HG02623 (cell line): ENCODE data around the gene C18orf63.

Experiments used
- ATAC-seq: cut with Tn5 transposase; IDR thresholded peaks from one replicate; pipeline ENCODE4 v1.9.1; 2021; ENCODE audit warnings: moderate library complexity; ENCODE audit not compliant: unreplicated experiment

The C18orf63 gene

GRCh38 chr18:74375999-74376398 lies 60.4 kb downstream of the C18orf63 start:
- no peak for ATAC-seq

GRCh38 chr18:74376523-74376922 lies 60.9 kb downstream of the C18orf63 start:
- no peak for ATAC-seq

GRCh38 chr18:74377776-74378175 lies 62.1 kb downstream of the C18orf63 start:
- ATAC-seq: no peak

DNA sequence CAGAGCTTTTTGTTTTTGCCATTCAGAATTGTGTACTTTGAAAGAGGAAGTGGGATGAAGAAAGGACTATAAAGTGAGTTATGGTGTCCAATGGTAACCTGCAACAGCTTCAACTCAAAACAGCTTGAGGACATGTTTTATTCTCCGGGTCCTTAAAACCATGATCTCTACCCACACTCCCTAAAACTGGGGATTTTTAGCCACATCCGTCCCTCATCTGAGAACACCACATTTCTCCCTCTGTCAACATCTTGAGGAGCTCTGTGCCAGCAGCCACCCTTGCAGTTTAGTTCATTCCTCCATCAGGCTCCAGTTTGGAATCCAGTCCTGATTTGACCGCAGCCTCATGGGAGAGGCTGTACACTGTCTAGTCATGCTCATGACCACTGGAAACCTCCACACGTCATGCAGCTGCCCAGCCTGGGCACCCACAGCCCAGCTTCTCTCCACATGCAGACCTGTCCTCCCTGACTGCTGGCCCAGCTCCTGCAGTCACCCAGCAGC lies 62.6 kb downstream of the C18orf63 start:
- ATAC-seq: no peak

- ATAC-seq: no peak
Observed at GRCh38 chr18:74380916-74381315, 65.3 kb downstream of the C18orf63 start.

- ATAC-seq: no peak
Observed at GRCh38 chr18:74381621-74382295, 66.1 kb downstream of the C18orf63 start.

GRCh38 chr18:74382481-74383017 lies 66.9 kb downstream of the C18orf63 start:
- no peak for ATAC-seq

- ATAC-seq: no peak
Observed at GRCh38 chr18:74387383-74387782, 71.7 kb downstream of the C18orf63 start.

- ATAC-seq: no peak
Observed at GRCh38 chr18:74388227-74388626, 72.6 kb downstream of the C18orf63 start.

DNA sequence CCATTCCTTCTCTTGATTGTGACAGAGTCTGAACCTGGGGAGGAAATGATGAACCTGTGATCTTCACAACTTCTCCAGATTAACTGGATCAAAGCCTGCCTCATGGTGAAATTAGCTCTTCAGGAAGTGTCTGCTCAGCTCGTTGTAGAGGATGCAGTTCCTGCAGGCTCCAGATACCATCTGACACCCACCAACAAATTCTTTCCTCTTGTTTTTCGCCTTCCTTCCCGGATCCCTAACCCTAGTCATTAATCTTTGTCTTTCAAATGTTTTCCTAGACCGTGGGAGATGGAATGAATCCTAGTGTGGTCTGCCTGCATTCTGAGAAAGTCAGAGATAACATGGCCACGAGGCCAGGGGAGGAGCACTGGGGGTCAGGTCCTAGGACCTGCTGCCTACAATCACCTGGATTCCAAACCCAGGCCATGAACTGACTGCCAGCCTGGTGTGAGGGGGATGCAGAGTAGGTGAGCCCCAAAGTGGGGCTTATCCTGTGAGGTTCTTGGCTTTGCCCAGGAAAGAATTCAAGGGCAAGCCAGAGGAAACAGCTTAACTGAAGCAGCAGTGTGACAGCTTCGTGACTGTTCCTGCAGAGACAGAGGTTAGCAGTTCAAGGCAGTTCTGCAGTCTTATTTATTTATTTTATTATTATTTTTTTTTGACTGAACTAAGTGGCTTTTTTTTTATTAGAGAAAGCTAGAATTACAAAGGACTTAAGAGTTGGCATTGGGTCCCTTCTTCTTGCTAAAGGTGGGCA lies 73.7 kb downstream of the C18orf63 start:
- no peak for ATAC-seq

- no peak for ATAC-seq
Observed at GRCh38 chr18:74389991-74390390, 74.4 kb downstream of the C18orf63 start.

- no peak for ATAC-seq
Observed at GRCh38 chr18:74390900-74391299, 75.3 kb downstream of the C18orf63 start.

- ATAC-seq: no peak
Observed at GRCh38 chr18:74392323-74392722, 76.7 kb downstream of the C18orf63 start.

DNA sequence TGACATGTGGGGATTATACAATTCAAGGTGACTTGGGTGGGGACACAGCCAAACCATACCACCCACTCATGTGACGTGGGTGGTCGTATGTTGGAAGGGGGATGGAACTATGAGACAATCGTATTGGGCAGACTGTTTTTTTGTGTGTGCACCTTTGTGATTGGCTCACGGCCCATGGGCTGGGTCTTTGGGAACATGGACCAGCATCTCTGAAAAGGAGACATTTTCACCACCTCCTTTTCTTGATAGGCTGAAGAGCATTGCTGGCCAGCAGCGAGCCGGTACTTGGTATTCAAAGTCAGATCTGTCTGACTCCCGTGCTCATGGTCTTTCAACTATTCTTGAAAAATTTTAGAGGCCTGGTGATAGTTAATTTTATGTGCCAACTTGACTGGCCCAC lies 79.4 kb downstream of the C18orf63 start:
- no peak for ATAC-seq

- no peak for ATAC-seq
Observed at GRCh38 chr18:74395648-74396154, 80.1 kb downstream of the C18orf63 start.

GRCh38 chr18:74396171-74397169 lies 80.8 kb downstream of the C18orf63 start:
- ATAC-seq: no peak

- ATAC-seq: no peak
Observed at GRCh38 chr18:74397572-74397971, 81.9 kb downstream of the C18orf63 start.

DNA sequence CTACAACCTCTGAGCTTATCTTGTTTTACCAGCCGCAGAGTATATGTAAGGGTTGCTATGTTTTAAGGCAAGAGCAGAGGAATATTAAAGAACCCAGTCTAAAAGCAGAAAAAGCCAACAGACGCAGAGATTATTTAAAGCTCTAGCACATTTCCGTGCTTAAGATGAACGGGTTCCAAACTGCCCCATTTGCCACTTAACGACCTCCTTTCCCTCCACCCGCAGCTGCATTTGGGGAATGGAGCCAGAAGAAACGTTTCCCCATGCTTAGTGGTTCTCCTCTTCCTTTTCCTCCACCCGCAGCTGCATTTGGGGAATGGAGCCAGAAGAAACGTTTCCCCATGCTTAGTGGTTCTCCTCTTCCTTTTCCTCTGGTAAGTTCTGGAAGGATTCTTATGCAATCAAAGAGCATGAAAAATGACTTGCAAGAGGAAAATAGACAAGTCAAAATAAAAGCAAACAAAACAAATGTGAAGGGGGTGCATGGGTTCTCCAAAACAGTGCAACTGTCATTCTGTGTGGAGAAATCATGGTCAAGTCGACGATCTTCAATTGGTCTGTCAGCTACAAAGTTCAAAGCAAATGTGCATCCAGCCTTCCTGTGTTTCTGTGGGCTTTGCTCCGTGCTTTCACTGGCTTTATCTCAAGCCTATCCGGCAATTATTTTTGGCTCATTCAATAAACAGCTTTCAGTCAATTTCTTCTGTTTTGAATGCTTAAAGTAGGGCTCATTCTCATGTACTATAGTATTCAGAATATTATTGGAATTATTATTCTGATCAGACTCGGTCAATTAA lies 83.7 kb downstream of the C18orf63 start:
- no peak for ATAC-seq

GRCh38 chr18:74400813-74401212 lies 85.2 kb downstream of the C18orf63 start:
- no peak for ATAC-seq
